GDM1 (cell line): Measurements from ENCODE around the gene C5AR2.
"Not testable (repeated sequence)": the region's sequence is repeated elsewhere in the genome, so short reads cannot be mapped to it uniquely, and the experiment has no call there.

Experiments used
- DNase-seq: peaks from one replicate; lab custom pipeline; 2025; lab: John Stamatoyannopoulos, UW

Gene C5AR2

DNA sequence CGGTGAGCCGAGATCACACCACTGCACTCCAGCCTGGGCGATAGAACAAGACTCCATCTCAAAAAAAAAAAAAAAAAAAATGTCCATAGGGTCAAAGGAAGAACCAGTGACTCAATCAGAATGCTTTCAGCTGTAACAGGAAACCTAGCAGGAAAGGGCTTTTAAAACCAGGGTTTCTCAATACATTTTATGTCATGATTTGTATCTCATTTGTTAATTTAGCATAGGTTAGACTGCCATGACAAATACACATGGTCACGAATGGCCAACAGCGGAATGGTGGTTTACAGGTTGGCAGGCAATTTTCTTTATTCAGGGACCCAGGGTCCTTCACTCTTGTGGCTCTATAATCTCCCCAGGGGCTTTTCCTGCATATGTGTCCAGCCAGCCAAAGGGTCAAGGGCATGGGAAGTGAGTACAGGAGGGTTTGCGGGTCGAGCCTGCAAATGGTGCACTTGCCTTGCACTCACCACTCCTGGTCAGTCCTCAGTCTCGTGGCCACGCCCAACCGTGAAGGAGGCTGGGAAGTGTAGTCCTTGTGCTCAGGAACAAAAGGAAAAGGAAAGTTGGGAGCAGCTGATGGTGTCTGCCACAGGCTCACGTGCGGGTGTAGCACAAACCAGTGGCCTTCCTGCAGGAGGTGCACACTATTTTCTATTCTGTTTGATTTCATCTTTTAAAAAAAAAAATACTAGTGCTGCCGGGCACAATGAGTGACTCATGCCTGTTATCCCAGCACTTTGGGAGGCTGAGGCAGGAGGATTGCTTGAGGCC is 32.0 kb downstream of the C5AR2 start:
- DNase-seq, result no peak

DNA sequence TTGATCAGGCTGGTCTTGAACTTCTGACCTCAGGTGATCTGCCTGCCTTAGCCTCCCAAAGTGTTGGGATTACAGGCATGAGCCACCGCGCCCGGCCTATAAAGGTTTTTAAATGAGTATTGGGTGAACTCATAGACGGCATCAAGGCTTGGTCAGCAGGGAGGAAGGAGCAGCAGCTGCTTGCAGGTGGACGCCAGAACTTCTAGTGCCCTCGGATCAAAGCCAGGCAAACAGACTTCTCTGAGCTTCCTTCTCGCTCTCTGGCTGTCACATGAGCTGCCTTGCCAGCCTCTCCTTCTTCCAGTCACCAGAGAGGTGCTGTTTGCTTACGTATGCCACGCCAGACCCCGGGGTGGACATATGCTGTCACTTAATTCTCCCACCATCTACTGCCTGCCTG is 33.5 kb downstream of the C5AR2 start:
- DNase-seq, result not testable (repeated sequence)

DNA sequence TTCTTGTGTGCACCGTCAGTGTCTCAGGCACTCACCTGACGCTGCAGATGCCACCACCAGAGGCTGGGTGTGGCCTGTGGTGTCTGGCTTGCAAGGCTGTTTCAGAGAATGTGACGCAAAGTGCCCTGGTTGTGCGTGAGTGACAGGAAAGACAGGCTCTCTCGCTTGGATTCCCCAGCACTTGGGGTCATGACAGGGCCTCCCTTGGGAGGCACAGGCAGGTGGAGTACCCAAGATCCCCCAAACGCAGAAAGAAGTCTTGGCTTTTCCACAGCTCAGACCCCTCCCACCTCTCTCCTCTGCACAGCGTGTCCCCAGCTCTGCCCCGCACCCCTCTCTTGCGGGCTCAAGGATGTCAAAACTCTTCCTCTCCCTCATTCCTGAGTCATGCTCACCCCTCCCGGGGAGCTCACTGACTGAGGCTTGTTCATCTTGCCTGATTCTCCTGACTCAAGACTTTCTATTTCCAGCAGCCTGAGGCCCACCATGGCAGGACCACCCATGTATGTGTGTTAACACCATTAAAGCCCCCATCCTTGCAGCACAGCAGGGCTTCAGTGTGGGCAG is 38.2 kb downstream of the C5AR2 start:
- DNase-seq, result no peak

DNA sequence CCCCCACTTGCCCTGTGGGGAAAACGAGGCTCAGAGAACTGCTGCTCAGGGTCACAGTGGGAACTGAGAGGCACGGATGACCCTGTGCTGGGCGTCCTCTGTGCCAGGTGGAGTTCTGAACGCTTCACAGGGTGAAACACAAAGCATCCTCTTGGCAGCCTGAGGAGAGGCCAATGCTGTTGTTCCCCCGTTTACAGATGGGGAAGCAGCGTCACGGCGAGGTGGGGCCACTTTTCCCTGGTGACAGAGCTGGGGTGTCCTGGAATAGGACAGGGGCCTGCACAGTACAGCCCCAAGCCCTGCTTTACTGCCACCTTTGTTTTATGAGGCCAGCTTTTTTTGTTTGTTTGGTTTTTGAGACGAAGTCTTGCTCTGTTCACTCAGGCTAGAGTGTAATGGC is 39.3 kb downstream of the C5AR2 start:
- no peak for DNase-seq

DNA sequence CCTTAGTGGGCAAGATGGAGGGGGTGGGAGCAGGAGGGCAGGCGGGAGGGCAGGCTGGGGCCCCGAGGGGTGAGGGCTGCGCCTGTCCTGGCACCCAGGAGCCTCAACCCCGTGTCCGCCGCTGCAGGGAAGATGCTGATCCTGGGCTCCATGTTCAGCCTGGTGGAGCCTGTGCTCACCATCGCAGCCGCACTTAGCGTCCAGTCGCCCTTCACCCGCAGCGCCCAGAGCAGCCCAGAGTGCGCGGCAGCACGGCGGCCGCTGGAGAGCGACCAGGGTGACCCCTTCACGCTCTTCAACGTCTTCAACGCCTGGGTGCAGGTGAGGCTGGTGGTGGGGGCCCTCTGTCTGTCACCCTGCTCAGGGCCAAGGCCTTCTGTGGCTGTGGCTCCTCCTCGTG is 40.6 kb downstream of the C5AR2 start:
- DNase-seq, result no peak

DNA sequence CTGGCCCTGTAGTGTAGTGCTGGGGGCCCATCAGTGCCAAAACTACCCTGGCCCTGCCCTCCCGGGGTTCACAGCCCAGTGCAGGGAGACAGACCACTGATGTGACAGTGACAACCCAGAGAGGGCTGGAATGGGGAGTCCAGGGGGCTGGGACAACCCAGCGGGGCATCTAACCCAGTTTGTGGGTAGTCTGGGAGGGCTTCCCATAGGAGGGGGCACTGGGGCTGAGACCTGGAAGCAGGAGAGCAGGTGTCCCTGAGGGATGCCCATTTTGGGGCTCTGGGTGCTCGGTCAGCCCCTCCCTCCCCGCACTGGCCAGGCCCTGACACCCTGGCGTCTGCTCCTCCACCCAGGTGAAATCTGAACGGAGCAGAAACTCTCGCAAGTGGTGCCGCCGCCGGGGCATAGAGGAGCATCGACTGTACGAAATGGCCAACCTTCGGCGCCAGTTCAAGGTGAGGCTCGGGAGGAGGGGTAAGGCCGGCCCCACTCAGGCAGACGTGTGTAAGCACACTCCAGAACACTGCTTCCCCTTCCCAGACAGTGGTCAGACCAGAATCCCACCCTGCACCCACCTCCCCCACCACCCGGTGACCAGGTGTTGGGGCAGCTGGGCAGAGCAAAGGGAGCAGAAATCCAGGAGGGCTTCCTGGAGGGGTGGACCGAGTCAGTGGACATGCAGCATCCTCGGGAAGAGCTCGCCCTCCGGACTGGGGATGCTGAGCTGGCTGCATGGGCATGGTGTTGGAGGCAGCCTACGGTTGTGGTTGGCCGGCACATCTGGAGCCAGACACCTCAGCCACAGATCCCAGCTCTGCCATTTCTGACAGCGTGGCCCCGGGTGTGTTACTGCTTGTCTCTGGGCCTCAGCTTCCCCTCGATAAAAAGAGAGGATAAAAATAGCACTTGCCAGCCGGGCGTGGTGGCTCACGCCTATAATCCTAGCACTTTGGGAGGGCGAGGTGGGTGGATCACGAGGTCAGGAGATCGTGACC is 41.6 kb downstream of the C5AR2 start:
- DNase-seq, result no peak

DNA sequence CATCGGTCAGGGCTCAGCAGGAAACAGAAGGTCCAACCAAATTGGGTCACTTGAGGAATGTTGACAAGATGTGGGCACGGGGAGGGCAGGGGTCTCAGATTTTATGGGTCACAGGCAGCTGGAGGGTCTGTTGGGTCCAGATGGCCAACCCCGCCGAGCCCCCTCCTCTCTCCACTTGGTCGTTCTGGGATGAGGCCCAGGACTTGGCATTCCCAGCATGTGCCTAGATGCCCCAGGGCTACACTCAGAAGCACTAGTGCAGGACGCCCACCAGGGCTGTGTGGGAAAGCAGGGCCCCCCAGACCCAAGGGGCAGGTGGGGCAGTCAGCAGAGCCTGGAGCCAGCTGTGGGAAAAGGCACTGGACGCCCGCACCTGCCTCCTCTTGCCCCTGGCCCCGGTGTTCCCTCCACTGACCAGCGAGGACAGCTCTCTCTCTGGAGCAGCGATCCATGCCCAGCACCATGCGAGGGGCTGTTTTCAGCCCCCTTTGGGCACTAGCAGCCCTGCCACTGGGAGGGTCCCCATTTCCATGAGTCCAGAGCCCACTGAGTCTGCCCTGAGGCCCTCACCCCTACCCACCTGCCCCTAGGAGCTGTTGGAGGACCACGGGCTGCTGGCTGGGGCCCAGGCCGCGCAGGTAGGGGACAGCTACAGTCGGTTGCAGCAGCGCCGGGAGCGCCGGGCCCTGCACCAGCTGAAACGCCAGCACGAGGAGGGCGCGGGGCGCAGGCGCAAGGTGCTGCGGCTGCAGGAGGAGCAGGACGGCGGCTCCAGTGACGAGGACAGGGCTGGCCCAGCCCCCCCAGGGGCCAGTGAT is 43.1 kb downstream of the C5AR2 start:
- DNase-seq, result no peak

DNA sequence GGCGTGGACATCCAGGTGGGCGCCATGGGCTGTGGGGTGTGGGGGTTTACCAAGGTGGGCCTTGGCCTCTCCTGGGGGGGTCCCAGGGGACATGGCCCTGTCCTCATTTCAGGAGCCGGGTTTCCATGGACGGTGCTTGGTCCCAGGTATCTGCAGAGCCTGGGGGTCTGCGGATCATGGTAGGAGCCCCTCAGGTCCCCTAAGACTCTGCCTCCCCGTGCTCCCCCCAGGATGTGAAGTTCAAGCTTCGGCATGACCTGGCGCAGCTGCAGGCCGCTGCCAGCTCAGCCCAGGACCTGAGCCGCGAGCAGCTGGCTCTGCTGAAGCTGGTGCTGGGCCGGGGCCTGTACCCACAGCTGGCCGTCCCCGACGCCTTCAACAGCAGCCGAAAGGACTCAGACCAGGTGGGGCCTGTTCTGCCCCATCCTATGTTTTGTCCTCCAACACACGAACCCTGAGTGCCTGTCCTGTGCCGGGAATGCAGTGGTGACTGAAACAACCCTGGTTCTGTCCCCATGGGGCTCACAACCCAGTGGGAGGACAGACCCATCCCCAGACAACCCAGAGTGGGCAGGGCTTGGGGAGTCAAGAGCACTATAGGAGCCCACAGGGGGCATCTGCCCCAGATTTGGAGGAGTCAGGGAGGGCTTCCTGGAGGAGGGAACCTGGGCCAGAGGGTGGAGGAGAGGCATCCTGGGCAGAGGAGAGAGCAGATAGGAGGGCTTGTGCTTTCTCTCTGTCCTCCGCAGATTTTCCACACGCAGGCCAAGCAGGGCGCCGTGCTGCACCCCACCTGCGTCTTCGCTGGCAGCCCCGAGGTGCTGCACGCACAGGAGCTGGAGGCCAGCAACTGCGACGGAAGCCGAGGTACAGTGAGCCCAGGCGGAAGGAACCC is 44.0 kb downstream of the C5AR2 start:
- no peak for DNase-seq

DNA sequence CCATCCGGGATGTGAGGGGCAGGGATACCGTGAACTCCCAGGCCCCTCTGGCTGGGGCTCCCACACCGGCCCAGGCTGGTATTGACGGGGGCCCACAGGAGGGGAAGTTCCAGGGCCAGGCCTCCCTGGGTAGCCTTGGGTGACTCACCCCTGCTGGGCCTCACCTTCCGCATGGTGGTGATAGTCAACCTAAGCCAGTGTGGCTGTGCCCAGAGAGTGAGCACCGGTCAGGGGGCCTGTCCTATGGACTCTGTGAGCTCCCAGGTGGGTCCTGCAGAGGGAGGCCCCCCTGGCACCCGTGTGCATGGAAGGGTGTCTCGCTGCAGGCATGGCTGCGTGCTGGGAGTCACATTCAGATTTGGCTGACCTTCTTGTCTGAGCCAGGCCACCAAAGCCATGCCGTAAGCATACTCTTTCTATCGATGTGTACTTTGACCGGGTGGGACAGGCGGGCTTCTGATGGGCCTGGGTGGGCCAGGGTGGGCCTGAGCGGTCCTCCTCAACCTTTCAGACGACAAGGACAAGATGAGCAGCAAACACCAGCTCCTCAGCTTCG is 44.7 kb downstream of the C5AR2 start:
- no peak for DNase-seq

DNA sequence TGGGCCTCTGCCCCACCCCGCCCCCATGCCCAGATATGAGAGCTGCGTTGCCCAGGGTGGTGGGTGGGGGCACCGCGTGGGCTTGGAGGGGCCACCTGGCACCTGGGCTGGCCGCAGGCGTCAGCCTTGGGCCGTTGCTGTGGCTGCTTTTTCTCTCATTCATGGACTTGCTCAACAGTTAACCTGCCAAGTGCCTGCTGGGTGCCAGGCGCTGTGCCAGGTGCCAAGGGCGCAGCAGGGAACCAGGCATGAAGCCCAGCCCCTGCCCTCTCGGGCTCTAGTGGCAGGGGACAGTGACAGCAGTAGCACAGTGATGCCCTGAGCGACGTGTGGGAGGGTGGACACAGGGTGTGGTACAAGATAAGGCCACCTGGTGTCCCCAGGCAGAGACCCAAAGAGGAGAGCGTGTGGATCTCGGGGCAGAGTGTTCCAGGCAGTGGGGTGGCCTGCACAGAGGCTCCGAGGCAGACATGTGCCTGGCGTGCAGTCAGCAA is 45.3 kb downstream of the C5AR2 start:
- no peak for DNase-seq

DNA sequence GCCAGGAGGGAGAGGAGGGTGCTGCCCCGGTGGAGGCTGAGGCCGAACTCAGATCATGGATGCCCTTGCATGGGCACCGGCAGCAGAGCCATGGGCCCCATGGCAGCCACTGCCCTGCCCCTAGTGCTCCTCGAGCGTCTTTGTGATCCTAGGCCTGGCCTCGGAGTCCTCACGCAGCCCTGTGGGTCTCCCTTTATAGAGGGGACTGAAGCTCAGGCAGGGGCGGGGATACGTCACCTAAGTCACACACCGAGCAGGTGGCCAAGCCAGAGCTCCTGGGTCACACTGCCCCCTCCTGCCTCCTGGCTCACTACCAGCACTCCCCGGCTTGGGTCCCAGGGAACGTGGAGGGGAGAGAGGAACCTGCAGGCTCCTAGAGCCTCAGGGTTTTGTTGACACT is 45.8 kb downstream of the C5AR2 start:
- no peak for DNase-seq

DNA sequence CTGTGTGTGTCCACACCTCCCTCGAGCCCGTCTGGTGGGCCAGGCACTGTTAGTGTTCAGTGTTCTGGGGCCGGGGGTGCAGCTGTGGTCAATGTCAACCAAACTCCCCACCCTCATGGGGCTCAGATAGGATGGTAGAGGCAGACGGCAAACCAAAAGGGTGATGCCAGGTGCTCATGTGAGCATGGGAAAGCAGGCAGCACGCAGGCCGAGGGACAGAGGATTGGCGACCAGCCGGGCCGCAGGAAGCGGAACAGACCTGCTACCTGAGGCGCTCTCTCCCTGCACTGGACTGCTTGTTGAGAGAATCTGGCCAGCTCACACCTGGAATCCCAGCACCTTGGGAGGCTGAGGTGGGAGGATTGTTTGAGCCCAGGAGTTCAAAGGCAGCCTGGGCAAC is 46.3 kb downstream of the C5AR2 start:
- DNase-seq, result no peak

DNA sequence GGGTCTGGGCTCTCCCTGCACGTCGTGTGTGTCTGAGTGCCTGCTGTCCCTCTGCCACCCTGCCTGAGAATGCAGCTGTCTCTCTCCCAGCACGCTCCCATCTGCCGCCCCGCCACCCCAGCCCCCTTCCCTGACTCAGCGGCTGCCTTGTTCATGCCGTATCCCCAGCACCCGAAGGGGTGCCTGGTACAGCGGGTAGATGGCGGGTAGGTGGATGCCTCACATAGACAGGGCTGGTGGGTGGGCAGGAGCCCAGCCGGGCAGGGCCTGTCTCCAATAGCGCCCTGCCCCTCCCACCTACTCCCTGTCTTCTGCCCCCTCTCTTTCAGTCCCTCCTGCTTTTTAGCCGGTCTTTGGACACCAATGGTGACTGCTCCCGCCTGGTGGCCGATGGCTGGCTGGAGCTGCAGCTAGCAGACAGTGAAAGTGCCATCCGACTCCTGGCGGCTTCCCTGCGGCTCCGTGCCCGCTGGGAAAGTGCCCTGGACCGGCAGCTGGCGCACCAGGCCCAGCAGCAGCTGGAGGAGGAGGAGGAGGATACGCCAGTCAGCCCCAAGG is 47.5 kb downstream of the C5AR2 start:
- no peak for DNase-seq

DNA sequence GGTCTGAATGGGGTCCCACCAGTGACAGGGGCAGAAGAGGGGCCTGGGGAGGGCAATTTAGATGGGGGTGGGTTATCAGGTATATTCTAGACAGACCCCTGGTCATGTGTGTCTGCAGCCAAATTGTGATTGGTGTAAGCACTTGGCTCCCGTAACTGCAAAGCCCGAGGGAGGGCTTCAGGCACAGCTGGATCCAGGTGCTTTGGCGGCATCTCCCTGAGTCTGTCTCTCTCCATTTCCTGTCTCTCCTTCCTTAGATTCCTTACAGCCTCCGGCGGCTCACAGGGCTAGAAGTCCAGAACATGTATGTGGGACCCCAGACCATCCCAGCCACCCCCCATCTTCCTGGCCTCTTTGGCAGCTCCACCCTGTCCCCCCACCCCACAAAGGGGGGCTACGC is 48.6 kb downstream of the C5AR2 start:
- no peak for DNase-seq

DNA sequence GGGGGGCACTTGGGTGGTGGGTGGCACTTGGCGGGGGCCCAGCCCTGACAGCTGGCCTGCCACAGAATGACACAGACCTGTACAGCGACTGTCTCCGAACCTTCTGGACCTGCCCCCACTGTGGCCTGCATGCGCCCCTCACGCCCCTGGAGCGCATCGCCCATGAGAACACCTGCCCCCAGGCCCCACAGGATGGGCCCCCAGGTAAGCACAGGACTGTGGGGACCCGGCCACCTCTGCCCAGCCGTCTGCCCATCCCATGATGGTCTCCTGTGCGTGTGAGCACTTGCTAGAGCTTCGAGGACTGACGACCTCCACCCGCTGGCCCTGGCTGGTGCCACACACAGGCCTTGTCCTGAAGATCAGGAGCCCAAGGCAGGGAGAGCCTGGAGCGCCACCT is 49.1 kb downstream of the C5AR2 start:
- no peak for DNase-seq

DNA sequence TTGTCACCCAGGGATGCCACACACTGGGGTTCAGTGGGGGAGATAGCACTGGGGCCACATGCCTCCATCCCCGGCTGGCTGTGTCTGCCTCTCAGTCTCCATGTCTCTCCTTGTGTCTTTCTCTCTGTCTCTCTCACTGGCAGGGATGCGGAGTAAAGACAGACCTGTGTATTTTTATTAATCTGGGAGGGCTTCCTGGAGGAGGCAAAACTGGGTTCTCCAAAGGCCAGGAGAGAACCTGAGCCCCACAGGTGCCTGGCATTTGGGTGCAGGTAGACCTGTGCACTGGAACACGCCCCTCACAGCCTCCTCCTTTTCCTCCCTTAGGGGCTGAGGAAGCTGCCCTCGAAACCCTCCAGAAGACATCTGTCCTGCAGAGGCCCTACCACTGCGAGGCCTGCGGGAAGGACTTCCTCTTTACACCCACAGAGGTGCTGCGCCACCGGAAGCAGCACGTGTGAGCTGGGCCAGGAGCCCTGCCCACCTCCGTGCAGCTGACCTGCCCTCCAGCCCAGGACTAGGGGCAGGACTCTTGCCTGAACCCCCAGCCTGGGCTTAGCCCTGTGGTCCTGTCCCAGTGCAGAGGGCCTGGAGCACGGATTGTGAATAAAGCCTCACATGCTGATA is 49.8 kb downstream of the C5AR2 start:
- DNase-seq, result peak; percentile 15

DNA sequence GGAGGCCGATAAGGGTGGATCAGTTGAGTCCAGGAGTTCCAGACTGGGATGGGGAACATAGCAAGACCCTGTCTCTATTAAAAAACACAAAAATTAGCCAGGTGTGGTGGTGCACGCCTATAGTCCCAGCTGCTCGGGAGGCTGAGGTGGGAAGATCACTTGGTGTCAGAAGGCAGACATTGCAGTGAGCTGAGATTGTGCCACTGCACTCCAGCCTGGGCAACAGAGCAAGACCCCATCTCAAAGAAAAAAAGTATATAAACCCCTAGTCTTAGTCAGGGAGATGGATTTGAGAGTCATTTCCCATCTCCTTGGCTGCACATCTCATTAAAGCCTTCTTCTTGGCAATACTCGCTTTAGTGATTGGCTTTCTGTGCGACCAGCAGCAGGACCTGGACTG is 51.9 kb downstream of the C5AR2 start:
- DNase-seq, result not testable (repeated sequence)

DNA sequence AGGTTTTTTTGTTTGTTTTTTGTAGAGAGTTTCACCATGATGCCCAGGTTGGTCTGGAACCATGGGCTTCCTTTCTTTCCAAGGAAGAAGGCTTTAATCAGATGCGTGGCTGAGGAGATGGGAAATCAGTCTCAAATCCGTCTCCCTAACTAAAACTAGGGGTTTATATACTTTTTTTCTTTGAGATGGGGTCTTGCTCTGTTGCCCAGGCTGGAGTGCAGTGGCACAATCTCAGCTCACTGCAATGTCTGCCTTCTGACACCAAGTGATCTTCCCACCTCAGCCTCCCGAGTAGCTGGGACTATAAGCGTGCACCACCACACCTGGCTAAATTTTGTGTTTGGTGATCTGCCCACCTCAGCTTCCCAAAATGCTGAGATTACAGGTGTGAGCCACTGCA is 52.6 kb downstream of the C5AR2 start:
- DNase-seq, result not testable (repeated sequence)

DNA sequence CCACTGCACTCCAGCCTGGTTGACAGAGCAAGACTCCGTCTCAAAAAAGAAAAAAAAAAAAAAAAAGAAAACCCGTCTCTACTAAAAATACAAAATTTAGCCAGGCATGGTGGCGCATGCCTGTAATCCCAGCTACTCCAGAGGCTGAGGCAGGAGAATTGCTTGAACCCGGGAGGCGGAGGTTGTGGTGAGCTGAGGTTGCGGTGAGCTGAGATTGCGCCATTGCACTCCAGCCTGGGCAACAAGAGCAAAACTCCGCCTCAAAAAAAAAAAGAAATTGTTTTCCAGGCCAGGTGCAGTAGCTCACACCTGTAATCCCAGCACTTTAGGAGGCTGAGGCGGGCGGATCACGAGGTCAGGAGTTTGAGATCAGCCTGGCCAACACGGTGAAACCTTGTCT is 54.6 kb downstream of the C5AR2 start:
- DNase-seq, result not testable (repeated sequence)

DNA sequence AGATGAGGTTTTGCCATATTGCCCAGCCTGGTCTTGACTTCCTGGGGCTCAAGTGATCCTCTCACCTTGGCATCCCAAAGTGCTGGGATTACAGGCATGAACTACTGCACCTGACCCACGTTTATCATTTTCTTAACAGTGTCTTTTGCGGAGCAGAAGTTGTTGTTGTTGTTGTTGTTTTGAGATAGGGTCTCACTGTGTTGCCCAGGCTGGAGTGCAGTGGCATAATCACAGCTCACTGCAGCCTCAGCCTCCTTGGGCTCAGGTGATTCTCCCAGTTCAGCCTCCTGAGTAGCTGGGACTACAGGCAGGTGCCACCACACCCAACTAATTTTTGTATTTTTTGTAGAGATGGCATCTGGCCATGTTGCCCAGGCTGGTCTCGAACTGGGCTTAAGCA is 55.6 kb downstream of the C5AR2 start:
- not testable (repeated sequence) for DNase-seq
